WTC11 (cell line): ENCODE results near the gene PRRG2.

Experiments
- ATF1 ChIP-seq: sonication (generic); formaldehyde crosslinking; IDR thresholded peaks from 2 replicates; pipeline ENCODE4 v1.8.1; 2023; ENCODE audit warnings: mild to moderate bottlenecking, moderate library complexity, missing genetic modification reagents
- CREB1 ChIP-seq: sonication (generic); formaldehyde crosslinking; IDR thresholded peaks from 2 replicates; pipeline ENCODE4 v1.8.0; 2023; ENCODE audit warnings: mild to moderate bottlenecking, missing genetic modification reagents
- CREM ChIP-seq: sonication (generic); formaldehyde crosslinking; IDR thresholded peaks from 2 replicates; pipeline ENCODE4 v1.8.1; 2022; ENCODE audit warnings: mild to moderate bottlenecking, missing genetic modification reagents, moderate library complexity
- KAT7 ChIP-seq: sonication (generic); formaldehyde crosslinking; IDR thresholded peaks from 2 replicates; pipeline ENCODE4 v1.8.1; 2023; ENCODE audit warnings: missing genetic modification reagents, mild to moderate bottlenecking, borderline replicate concordance
- SP1 ChIP-seq: sonication (generic); formaldehyde crosslinking; conservative IDR thresholded peaks from 2 replicates; pipeline ENCODE4 v1.8.1; 2022; ENCODE audit warnings: missing genetic modification reagents
- TF ChIP-seq, protein P1 (sequence below): fragments of 200-600 bp; IDR thresholded peaks from 2 replicates; pipeline ENCODE4 v1.8.0; 2022; ENCODE audit warnings: antibody characterized with exemption
- TF ChIP-seq, protein P2 (sequence below): sonication (generic); formaldehyde crosslinking; conservative IDR thresholded peaks from 2 replicates; pipeline ENCODE4 v1.8.1; 2022; ENCODE audit warnings: mild to moderate bottlenecking, missing genetic modification reagents
- TF ChIP-seq, protein P3 (sequence below): sonication (generic); formaldehyde crosslinking; IDR thresholded peaks from 2 replicates; pipeline ENCODE4 v1.8.1; 2023; ENCODE audit warnings: mild to moderate bottlenecking, missing genetic modification reagents, moderate library complexity
- TF ChIP-seq, protein P4 (sequence below): sonication (generic); formaldehyde crosslinking; IDR thresholded peaks from 2 replicates; pipeline ENCODE4 v1.8.0; 2022; ENCODE audit warnings: mild to moderate bottlenecking, missing genetic modification reagents

DNA sequence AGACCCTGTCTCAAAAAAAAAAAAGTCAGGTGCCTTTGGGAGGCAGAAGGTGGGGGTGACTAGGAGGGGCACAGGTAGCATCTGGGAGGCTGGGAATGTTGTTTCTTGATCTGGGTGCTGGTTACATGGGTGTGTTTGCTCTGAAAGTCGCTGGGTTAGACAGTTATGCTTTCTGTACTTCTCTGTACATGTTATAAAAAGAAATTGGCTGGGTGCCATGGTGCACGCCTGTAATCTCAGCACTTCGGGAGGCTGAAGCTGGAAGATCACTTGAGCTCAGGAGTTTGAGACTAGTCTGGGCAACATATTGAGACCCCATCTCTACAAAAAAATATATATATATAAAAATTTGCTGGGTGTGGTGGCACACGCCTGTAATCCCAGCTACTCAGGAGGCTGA, 15.9 kb upstream of the PRRG2 start:
- TF ChIP-seq CREB1 (CRISPR knock-in tag) = no peak
- TF ChIP-seq KAT7 = no peak
- TF ChIP-seq, protein P1, sequence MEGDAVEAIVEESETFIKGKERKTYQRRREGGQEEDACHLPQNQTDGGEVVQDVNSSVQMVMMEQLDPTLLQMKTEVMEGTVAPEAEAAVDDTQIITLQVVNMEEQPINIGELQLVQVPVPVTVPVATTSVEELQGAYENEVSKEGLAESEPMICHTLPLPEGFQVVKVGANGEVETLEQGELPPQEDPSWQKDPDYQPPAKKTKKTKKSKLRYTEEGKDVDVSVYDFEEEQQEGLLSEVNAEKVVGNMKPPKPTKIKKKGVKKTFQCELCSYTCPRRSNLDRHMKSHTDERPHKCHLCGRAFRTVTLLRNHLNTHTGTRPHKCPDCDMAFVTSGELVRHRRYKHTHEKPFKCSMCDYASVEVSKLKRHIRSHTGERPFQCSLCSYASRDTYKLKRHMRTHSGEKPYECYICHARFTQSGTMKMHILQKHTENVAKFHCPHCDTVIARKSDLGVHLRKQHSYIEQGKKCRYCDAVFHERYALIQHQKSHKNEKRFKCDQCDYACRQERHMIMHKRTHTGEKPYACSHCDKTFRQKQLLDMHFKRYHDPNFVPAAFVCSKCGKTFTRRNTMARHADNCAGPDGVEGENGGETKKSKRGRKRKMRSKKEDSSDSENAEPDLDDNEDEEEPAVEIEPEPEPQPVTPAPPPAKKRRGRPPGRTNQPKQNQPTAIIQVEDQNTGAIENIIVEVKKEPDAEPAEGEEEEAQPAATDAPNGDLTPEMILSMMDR = no peak
- TF ChIP-seq, protein P2, sequence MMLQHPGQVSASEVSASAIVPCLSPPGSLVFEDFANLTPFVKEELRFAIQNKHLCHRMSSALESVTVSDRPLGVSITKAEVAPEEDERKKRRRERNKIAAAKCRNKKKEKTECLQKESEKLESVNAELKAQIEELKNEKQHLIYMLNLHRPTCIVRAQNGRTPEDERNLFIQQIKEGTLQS (CRISPR knock-in tag) = no peak
- TF ChIP-seq, protein P3, sequence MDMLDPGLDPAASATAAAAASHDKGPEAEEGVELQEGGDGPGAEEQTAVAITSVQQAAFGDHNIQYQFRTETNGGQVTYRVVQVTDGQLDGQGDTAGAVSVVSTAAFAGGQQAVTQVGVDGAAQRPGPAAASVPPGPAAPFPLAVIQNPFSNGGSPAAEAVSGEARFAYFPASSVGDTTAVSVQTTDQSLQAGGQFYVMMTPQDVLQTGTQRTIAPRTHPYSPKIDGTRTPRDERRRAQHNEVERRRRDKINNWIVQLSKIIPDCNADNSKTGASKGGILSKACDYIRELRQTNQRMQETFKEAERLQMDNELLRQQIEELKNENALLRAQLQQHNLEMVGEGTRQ (CRISPR knock-in tag) = no peak
- no peak for TF ChIP-seq CREM (CRISPR knock-in tag)
- TF ChIP-seq SP1 (CRISPR knock-in tag) = no peak
- TF ChIP-seq, protein P4, sequence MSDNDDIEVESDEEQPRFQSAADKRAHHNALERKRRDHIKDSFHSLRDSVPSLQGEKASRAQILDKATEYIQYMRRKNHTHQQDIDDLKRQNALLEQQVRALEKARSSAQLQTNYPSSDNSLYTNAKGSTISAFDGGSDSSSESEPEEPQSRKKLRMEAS (CRISPR knock-in tag) = no peak
- TF ChIP-seq ATF1 (CRISPR knock-in tag) = no peak
